CD1c-positive myeloid dendritic cell (primary cell): ENCODE measurements around the gene UFC1.

Source experiments
- DNase-seq: peaks from one replicate; pipeline ENCODE4 v3.0.0-alpha.2; 2016; ENCODE audit errors: extremely low spot score

Gene UFC1

GRCh38 chr1:161168906-161169305 is 15.1 kb downstream of the UFC1 start:
- DNase-seq = no peak

- no peak for DNase-seq
Measured at GRCh38 chr1:161171191-161171590, 17.4 kb downstream of the UFC1 start.

- DNase-seq = no peak
Measured at GRCh38 chr1:161171696-161172095, 17.9 kb downstream of the UFC1 start.

GRCh38 chr1:161172349-161172748 is 18.6 kb downstream of the UFC1 start:
- no peak for DNase-seq

- no peak for DNase-seq
Measured at GRCh38 chr1:161172776-161173376, 19.1 kb downstream of the UFC1 start.

DNA sequence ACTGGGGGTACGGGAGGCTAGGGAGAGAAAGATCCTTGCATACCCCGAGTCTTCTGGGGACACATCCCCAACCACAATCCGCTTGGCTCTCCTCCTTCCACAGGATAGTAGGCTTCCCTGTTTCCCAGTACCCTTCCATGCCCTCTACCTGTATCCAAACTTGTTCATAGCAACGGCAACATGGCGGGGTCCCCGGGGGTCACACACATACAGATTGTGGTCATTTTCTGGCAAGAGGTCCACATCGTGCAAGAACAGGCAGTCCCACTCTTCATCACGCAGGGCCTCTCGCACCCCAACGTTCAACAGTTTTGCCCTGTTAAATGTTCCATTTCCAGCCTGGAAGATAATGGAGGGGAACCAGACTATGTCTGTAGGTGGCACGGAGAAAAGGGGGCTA is 19.9 kb downstream of the UFC1 start:
- DNase-seq = no peak

GRCh38 chr1:161174911-161175310 is 21.1 kb downstream of the UFC1 start:
- no peak for DNase-seq

- no peak for DNase-seq
Measured at GRCh38 chr1:161175771-161176453, 22.1 kb downstream of the UFC1 start.

- no peak for DNase-seq
Measured at GRCh38 chr1:161176468-161177111, 22.8 kb downstream of the UFC1 start.

DNA sequence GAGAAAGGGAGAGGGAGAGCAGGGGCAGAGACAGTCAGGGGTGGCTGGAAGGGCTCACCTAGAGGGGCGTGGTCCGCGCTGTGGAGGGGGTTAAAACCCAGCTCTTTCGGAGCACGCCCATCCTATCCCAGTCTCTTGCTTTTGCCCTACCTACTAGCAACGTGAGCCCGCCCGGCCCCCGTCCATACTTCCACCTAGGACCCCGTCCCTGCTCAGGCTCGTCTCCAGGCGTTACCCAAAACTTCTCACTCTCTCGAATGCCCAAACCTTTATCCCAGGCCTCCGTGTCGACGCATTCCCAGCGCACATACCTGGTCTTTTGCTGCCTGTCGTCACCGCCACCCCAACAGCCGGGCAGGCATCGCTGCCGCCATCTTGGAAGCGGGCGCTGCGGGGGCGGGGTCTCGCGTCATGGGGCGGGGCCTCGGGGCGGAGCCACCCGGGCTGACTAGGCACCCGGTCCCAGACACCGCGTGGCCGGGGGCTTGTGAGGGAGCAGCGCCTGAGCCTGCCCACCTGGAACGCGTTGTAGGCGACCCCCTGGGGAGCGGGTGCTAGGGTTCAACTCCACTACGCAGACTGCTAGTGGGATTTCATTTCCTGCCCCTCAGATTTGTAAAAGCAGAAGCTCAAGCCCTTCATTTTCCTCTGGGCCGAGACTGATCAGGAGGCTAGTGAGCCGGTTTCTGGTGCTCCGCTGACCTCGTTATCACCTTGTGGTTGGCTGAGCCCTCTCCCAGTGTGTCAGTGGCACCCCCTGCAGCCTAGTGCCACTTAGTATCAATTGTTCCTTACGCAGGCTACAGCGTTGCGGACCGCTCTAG is 23.5 kb downstream of the UFC1 start, which contains the start of gene B4GALT3:
TSS of gene B4GALT3 (minus strand) at position 396 of the 824 bp plus-strand sequence. CDS start 1,447 bp downstream, outside the sequence.
- DNase-seq = peak; percentile 92

- DNase-seq = no peak
Measured at GRCh38 chr1:161177936-161178244, 24.1 kb downstream of the UFC1 start.

- no peak for DNase-seq
Measured at GRCh38 chr1:161179698-161180097, 25.9 kb downstream of the UFC1 start.

DNA sequence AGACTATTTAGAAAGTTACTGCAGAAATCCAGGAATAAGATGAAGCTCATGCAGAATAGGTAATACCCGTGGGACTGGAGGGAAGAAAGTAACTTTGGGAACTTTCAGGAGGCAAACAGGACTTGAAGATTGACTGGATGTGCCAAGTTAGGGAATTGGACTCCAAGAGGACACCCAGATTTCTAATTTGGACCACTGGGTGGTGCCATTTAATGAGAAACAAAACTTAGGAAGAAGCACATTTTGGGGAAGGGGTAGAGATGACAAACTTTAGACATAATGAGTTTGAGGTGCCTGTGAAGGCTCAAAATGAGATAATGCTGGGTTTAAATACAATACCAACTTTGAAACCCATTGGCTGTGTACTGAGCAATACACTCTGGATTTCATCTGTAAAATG is 26.9 kb downstream of the UFC1 start:
- DNase-seq = peak; percentile 59

DNA sequence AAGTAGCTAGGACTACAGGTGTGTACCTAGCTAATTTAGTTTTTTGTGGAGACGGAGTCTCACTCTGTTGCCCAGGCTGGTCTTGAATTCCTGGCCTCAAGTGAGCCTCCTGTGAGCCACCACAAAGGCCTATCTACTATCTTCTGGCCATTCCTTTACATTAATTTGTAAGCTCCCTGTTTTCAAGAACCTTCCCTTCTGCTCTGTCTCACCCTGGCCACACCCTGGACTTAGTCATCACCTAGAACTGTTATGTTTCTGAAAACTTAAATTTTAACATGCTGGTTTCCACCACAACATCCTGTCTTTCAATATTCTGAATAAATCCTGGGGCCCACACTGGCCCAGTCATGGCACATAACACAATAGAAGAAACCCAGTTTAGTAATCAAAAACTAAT is 28.4 kb downstream of the UFC1 start:
- peak; percentile 51 for DNase-seq

DNA sequence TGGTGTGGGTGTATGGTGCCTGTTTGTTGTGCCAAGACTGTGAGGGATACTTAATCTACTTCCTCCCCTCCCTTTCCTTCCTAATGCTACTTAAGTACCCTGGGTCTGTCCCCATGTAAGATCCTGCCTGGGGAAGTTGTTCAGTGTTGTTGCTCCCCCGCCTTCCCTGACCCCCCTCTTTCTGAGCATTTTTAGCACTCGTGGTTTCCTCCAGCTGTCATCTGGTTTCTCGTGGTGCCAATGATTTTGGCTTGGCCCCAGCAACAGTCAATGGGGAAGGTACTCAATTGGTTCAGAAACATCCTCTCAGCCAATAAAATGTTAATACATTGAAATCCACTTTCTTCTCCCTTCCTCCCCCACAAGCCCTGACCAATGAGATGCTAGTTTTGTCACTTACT is 31.5 kb downstream of the UFC1 start:
- peak; percentile 96 for DNase-seq

DNA sequence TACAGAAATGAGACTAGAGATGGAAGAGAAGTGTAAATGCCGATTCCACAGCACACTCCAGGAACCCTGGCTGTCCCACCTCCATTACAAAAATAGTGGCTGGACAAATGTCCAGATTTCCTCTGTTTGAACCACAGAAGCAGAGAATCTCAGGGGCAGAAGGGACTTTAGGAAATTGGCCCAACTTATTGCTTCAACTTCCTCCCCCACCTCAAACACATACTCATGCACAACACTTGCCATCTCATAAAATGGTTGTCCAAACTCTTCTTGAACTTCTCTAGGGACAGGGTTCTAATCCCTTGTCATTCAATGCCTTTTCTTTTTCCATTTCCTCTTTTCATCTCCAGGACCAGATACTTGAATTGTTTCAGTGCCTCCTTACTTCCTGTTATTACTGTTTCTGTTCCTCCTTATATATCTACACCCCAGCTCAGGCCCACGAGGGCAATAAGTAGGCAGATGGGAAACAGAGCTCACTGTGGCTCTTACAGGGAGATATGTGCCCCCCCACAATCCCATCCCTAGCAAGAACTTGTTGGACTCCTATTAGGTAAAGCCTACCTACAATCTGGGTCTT is 32.0 kb downstream of the UFC1 start:
- DNase-seq = peak; percentile 89

GRCh38 chr1:161187311-161187710 is 33.5 kb downstream of the UFC1 start:
- peak; percentile 24 for DNase-seq

DNA sequence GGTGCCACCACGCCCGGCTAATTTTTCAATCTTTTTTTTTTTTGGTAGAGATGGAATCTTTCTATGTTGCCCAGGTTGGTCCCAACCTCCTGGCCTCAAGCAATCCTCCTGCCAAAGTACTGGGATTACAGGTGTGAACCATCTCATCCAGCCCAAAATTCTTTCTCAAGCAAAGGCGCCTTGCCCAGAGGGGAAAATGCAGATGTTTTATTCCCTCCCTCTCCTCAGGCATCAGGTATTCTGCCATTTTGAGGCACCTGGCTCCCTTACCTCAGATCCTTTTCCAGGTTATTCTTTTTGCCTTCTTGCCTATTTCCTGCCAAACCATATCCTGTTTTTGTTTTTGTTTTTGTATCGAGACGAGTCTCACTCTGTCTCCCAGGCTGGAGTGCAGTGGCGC is 34.6 kb downstream of the UFC1 start:
- no peak for DNase-seq

DNA sequence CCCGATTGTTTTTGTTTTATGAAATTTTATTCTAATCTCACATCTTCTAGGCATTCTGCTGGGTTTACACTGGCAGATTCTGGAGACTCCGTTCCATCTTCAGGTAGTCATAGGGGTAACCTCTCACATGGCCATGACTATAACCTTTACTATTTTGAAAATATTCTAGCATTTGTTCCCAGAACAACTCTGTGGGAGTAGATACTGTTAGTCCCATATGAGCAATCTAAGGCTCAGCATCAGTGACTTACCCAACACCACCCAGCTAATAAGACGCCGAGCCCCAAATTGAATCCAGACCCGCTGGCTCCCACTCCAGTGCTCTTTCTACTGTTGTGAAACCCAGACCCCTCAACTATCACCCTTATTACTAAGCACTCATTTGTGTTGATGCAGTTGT is 35.3 kb downstream of the UFC1 start:
- no peak for DNase-seq

GRCh38 chr1:161190962-161191521 is 37.3 kb downstream of the UFC1 start:
- peak; percentile 27 for DNase-seq

DNA sequence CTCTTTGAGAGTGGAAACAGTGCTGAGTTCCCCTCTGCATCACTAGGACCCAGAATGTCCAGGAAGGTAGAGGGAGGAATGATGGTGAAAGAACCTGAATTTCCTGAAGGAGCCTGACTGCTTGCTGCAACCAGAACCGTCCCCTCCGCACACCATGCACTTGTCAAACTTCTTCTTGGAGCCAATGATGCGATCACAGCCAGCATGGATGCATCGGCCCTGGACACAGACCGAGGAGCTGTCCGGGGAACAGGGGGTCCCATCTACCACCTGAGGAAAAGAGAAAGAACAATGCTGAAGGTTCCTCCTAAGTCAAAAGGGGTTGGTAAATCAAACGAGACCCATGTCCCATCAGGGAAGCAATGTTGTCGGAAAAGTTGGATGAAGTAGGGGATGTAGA is 38.2 kb downstream of the UFC1 start:
- DNase-seq = no peak
